Muscle layer of colon (tissue), 2 donors: ENCODE measurements around the gene RNF135.

Experiments used
- H3K27ac ChIP-seq: one replicate; pipeline ENCODE4 v1.7.0; 2013; ENCODE audit warnings: low read depth, mild to moderate bottlenecking, low read length, moderate library complexity
- H3K27me3 ChIP-seq, 2 donors: one replicate each; pipeline ENCODE4 v1.7.0; 2013; ENCODE audit warnings: low read length in 2 of 2, mild to moderate bottlenecking in 2 of 2; ENCODE audit not compliant: insufficient read depth in 2 of 2, control insufficient read depth in 1 of 2
- H3K36me3 ChIP-seq: one replicate; pipeline ENCODE4 v1.7.0; 2013; ENCODE audit warnings: mild to moderate bottlenecking, low read length; ENCODE audit not compliant: insufficient read depth
- H3K4me1 ChIP-seq: one replicate; pipeline ENCODE4 v1.7.0; 2013; ENCODE audit warnings: mild to moderate bottlenecking, low read length; ENCODE audit not compliant: insufficient read depth
- H3K4me3 ChIP-seq, 2 donors: one replicate each; pipeline ENCODE4 v1.7.0; 2013; ENCODE audit warnings: low read length in 2 of 2, low read depth in 1 of 2, mild to moderate bottlenecking in 1 of 2, moderate library complexity in 1 of 2
- H3K9ac ChIP-seq: one replicate; pipeline ENCODE4 v1.7.0; 2013; ENCODE audit warnings: low read length
- H3K9me3 ChIP-seq: one replicate; pipeline ENCODE4 v1.7.0; 2013; ENCODE audit warnings: mild to moderate bottlenecking, low read length
- donor health status: abdominal sarcoma.
- donor health status: Adenocarcinoma of cecum.

RNF135 gene

DNA sequence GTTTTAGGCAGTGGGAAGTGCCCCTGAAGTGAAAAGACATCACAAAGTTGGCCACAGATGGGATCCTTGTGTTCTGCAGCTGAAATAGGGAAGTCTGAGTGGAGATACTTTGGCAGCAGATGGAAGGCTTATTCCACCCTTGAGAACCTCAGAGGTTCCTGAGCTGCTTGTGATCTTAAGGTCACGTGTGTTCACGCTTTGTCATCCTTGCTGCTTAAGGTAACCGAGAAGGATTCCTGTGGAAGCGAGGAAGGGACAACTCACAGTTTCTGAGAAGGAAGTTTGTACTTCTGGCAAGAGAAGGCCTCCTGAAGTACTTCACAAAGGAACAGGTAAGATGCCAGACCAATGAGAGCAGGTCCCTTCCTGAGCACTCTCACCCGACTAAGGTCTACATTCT, 36.9 kb upstream of the RNF135 start:
- Histone ChIP-seq H3K9me3 (no peaks in the 10 kb centered on the region), H3K4me3 (no peak overlapping the region), H3K27me3 (no peaks in the 10 kb centered on the region), H3K36me3 (no peaks in the 10 kb centered on the region), H3K4me1 (no peaks in the 10 kb centered on the region), H3K27ac (no peak overlapping the region), H3K9ac (no peak overlapping the region)

DNA sequence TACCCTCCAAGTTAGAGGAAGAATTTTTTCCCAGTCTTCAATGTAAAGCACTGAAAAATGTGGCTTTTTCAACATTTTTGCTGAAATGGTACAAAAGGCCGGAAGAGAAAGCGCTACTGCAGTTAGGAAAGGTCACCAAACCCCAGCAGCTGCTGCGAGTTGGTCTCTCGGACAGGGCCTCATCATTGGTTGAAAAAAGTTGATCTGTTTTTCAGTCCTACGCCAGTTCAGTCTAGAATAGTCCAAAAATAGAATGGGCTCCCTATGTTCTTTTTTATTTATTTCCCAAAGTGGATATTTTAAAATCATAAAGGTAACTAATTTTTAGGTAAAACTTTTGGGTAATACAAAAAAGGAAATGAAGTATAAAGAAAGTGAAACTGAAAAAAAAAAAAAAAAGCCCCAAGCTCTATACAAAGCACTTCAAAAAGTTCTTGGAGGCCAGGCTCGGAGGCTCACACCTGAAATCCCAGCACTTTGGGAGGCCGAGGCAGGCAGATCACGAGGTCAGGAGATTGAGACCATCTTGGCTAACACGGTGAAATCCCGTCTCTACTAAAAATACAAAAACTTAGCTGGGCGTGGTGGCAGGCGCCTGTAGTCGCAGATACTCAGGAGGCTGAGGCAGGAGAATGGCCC, 31.7 kb upstream of the RNF135 start:
- Histone ChIP-seq H3K9me3 (no peaks in the 10 kb centered on the region), H3K27ac (no peak overlapping the region), H3K27me3 (no peaks in the 10 kb centered on the region), H3K36me3 (no peaks in the 10 kb centered on the region), H3K9ac (no peak overlapping the region), H3K4me3 (no peak overlapping the region), H3K4me1 (no peaks in the 10 kb centered on the region)

DNA sequence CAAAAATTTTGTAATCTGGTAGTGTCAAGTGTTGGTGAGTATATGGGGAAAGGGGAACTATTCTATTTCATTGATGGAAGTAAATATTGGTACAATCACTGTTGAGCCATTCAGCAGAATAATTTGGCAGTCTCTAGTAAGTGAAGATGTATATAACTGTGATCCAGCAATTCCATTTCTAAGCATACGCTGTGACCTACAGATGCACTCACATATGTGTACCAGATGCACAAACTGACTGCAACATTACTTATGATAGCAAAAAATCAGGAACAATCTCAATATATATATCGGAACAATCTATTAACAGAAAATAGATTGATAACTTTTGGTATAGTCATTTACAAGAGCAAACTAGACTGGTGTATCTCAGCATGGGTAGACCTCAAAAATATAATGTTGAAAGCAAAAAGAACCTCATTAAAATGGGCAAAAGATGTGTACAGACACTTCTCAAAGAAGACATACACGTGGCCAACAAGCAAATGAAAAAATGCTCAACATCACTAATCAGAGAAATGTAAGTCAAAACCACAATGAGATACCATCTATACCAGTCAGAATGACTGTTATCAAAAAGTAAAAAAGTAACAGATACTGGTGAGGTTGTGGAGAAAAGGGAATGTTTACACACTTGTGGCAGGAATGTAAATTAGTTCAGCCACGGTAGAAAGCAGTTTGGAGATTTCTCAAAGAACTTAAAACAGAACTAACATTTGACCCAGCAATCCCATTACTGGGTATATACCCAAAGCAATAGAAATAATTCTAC, 28.3 kb upstream of the RNF135 start:
- Histone ChIP-seq H3K36me3 (no peaks in the 10 kb centered on the region), H3K27me3 (no peaks in the 10 kb centered on the region), H3K27ac (no peak overlapping the region), H3K4me1 (no peaks in the 10 kb centered on the region), H3K4me3 (no peak overlapping the region), H3K9ac (no peak overlapping the region), H3K9me3 (no peaks in the 10 kb centered on the region)

DNA sequence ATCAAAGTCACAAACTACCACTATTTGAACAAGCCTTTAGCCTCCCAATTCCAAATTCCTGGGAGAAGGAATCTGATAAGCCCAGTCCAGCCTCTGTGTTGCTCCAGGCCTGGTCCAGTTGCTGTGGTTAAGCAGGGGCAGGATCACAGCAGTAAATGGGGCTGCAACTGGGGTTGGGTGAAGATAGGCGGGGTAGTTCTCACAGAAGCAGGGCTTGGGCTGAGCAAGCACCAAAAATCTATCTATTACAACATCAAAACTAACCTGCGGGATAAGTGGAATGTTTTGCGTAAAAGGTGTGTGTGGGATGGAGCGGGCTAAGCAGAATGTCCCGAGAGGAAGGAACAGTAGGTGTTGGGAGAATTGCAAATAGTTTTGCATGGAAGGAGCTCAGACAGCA, 23.0 kb upstream of the RNF135 start:
- no peak overlapping the region for H3K27ac ChIP-seq
- no peak overlapping the region for H3K9ac ChIP-seq
- no peaks in the 10 kb centered on the region for H3K9me3 ChIP-seq
- H3K4me3 ChIP-seq: no peak overlapping the region
- H3K27me3 ChIP-seq: no peaks in the 10 kb centered on the region
- no peaks in the 10 kb centered on the region for H3K36me3 ChIP-seq
- no peaks in the 10 kb centered on the region for H3K4me1 ChIP-seq

DNA sequence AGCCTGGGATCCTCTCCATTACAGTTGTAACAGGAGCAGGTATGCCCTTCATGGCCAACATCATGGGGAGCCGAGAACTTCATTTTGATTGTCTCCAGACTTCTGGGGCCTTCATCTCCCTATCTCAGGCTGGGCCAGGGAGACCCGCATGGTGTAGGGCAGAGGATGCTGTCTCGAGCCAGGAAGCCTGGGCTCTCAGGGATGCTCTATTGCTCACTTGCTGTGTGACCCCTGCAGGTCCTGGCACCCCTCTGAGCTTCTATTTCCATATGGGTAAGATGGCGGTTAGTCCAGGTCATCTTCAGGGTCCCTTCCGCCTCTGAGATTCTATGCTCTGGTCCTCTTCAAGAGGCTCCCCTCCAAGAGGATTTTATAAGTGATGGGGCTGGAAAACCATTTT, 20.6 kb upstream of the RNF135 start:
- Histone ChIP-seq H3K36me3 (no peaks in the 10 kb centered on the region), H3K9me3 (no peaks in the 10 kb centered on the region), H3K4me3 (no peak overlapping the region), H3K27me3 (no peaks in the 10 kb centered on the region), H3K9ac (no peak overlapping the region), H3K27ac (no peak overlapping the region), H3K4me1 (no peaks in the 10 kb centered on the region)

DNA sequence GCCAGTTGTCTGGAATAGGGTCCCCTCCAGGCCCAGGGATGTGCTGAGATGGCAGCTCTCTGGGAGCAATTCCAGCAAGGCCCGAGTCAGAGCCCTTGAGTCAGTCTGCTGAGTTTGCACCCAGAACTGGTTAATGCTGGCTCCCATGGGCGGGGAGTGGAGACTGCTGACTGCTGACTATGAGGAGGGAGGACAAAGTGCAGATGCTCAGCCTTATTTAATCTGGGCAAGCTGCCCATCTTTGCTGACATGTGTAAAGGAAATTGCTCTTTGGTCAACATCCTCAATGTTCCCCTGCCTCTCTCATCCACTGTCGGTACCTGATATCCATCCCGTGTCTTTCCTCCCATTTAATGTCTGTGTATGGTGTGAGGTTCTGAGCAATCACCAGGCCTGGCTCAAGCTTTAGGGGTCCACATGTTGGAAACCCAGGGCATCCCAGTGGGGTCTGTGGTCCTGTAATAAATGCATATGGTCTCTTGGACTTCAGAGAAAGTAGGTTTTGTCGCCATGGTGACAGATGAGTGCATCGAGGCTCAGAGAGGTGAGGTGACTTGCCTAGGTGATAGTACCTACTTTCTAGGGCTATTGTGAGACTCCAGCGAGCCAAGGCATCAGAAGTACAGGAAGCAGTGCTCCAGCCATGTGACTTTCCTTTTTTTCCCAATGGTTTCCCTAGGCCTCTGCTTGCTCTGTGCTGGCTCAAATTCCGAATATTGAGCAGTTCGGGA, 20.0 kb upstream of the RNF135 start:
- no peaks in the 10 kb centered on the region for H3K36me3 ChIP-seq
- H3K4me1 ChIP-seq: no peaks in the 10 kb centered on the region
- H3K27me3 ChIP-seq: no peaks in the 10 kb centered on the region
- no peak overlapping the region for H3K4me3 ChIP-seq
- no peak overlapping the region for H3K27ac ChIP-seq
- no peak overlapping the region for H3K9ac ChIP-seq
- H3K9me3 ChIP-seq: no peaks in the 10 kb centered on the region

DNA sequence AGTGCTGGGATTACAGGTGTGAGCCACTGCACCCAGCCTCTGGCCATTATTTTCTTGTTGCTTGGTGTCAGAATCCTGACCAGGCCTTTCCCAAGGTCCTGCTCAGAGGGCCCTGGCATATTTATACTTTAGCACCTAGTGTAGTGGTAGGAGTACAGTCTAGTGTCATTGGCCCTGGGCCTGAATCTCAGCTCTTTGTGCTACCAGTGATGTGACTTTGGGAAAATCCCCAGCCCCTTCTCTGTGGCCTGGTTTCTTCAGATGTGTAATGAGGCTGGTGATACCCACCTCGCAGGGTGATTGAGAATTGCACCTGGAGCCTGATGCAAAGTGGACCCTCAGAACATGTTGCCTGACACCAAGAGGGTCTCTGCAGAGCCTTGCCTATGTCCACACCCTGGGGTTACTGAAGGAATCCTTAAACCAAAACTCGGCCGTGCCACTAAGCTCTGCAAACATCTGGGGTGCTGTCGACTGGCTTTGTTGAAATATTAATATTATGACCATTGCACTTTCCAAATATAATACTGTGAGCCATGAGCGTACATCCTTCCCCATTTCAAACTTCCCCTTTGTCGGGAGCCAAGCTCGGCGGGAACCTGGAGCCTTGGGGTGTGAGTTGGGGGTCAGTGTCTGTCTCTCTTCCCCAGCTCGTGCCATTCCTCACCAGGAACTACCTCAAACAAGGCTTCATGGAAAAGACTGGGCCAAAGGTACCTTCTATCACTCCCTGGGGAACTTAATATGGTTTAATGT, 18.0 kb upstream of the RNF135 start:
- Histone ChIP-seq H3K27me3 (no peaks in the 10 kb centered on the region), H3K4me3 (no peak overlapping the region), H3K36me3 (no peaks in the 10 kb centered on the region), H3K9ac (no peak overlapping the region), H3K27ac (no peak overlapping the region), H3K9me3 (no peaks in the 10 kb centered on the region), H3K4me1 (no peaks in the 10 kb centered on the region)

DNA sequence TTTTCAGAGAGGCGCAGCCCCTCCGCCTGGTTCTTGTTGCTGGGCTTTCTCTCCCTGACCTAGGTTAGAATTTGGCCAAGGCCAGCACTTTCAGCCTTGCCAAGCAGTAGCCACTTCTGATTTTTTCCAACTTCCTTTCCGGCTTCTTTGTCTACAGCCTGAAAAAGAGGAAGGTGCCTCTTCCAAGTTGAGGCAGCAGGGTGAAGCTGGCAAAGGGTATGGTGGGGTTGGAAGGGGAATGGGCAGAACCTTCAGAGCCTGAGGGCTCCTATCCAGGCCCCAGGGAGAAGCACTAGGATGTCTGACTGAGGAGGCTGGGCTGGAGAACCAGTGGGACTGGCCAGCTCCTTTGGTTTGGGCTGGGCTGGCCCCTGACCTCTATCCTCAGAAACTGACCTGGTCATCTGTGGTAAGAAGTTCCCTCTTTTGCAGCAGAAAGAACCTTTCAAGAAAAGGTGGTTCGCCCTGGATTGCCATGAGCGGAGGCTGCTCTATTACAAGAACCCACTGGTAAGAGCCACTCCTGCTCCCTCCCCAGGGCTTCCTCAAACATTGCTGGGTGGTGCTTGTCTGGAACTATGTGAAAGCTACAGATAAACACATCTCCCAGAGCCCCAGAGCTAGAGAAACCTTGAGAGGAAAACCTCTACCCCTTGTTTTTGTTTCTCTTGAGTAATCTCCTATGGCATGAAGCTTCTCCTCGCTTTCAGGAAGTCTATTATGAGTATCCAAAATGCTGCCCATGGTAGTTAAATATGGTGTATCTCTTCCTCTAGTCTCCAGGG, 16.6 kb upstream of the RNF135 start:
- no peak overlapping the region for H3K27ac ChIP-seq
- H3K27me3 ChIP-seq: no peaks in the 10 kb centered on the region
- H3K4me1 ChIP-seq: no peaks in the 10 kb centered on the region
- no peak overlapping the region for H3K4me3 ChIP-seq
- no peaks in the 10 kb centered on the region for H3K36me3 ChIP-seq
- no peaks in the 10 kb centered on the region for H3K9me3 ChIP-seq
- H3K9ac ChIP-seq: no peak overlapping the region

DNA sequence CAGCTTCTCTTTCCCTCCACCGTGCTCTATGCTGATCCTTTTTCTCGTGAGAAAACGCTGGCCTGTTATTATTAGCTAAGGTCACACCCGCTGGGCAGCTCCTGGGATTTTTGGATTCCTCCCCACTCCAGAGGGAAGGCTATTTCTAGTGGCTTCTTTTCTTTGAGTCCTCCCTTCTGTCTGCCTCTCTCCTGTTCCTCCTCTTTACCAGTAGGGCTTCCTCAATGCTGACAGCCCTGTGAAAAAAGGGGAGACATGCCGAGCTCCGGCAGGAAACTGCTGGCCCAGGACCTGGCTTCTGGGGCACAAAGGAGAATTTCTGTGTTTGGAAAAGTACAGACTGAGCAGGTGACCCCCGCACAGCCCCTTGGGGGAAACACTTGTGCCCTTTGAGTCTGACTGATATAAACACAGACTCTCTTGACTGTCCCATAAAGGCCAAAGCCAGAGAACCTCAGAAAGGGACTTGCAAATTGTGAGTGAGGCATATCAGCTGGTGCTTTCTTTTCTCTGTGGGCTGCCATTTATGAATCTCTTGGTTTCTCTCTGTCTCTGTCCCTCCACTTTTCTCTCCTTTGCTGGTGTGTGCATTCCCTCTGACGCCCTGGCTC, 14.0 kb upstream of the RNF135 start:
- no peak overlapping the region for H3K4me3 ChIP-seq
- no peaks in the 10 kb centered on the region for H3K4me1 ChIP-seq
- no peaks in the 10 kb centered on the region for H3K36me3 ChIP-seq
- no peaks in the 10 kb centered on the region for H3K9me3 ChIP-seq
- H3K27ac ChIP-seq: no peak overlapping the region
- no peak overlapping the region for H3K9ac ChIP-seq
- no peaks in the 10 kb centered on the region for H3K27me3 ChIP-seq

DNA sequence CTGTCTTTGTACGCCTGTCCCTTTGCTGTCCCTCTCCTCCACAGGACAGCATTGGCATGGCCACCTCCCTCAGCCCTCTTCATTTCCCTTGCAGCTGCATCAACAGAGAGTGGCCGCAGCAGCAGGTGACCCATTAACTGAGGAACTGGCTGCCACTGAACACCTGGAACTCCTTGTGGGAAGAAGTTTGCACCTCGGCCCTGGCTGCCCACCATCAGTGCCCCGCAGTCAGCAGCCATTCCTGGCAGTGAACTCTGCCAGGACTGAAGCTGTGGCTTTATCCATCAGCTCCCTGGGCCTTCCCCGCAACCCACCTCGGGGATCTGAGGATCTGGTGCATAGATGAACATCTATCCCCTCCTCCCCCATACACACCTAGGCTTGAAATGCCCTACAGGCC, 13.1 kb upstream of the RNF135 start:
- no peaks in the 10 kb centered on the region for H3K4me1 ChIP-seq
- no peaks in the 10 kb centered on the region for H3K27me3 ChIP-seq
- no peaks in the 10 kb centered on the region for H3K36me3 ChIP-seq
- H3K9me3 ChIP-seq: no peaks in the 10 kb centered on the region
- H3K9ac ChIP-seq: no peak overlapping the region
- no peak overlapping the region for H3K4me3 ChIP-seq
- no peak overlapping the region for H3K27ac ChIP-seq
